Muscle layer of duodenum (tissue), 2 donors: ENCODE measurements around the gene KCNJ5.

Source experiments
- H3K27ac ChIP-seq: one replicate; pipeline ENCODE4 v1.7.0; 2013; ENCODE audit warnings: mild to moderate bottlenecking, low read length
- H3K27me3 ChIP-seq: one replicate; pipeline ENCODE4 v1.7.0; 2013; ENCODE audit warnings: low read depth, mild to moderate bottlenecking, control low read depth, low read length
- H3K36me3 ChIP-seq, 2 donors: one replicate each; pipeline ENCODE4 v1.7.0; 2013; ENCODE audit warnings: low read length in 2 of 2, control low read depth in 1 of 2, mild to moderate bottlenecking in 1 of 2; ENCODE audit not compliant: insufficient read depth in 2 of 2, control insufficient read depth in 1 of 2
- H3K4me1 ChIP-seq, 2 donors: one replicate each; pipeline ENCODE4 v1.7.0; 2013; ENCODE audit warnings: low read length in 2 of 2, mild to moderate bottlenecking in 2 of 2, control low read depth in 1 of 2, moderate library complexity in 1 of 2; ENCODE audit not compliant: insufficient read depth in 2 of 2, control insufficient read depth in 1 of 2
- H3K4me3 ChIP-seq, 2 donors: one replicate each; pipeline ENCODE4 v1.7.0; 2013; ENCODE audit warnings: low read length in 2 of 2, low read depth in 1 of 2, mild to moderate bottlenecking in 1 of 2
- H3K9me3 ChIP-seq, 2 donors: one replicate each; pipeline ENCODE4 v1.7.0; 2013; ENCODE audit warnings: low read length in 2 of 2, control low read depth in 1 of 2, mild to moderate bottlenecking in 1 of 2; ENCODE audit not compliant: control insufficient read depth in 1 of 2
- donor health status: healthy.

Gene KCNJ5

DNA sequence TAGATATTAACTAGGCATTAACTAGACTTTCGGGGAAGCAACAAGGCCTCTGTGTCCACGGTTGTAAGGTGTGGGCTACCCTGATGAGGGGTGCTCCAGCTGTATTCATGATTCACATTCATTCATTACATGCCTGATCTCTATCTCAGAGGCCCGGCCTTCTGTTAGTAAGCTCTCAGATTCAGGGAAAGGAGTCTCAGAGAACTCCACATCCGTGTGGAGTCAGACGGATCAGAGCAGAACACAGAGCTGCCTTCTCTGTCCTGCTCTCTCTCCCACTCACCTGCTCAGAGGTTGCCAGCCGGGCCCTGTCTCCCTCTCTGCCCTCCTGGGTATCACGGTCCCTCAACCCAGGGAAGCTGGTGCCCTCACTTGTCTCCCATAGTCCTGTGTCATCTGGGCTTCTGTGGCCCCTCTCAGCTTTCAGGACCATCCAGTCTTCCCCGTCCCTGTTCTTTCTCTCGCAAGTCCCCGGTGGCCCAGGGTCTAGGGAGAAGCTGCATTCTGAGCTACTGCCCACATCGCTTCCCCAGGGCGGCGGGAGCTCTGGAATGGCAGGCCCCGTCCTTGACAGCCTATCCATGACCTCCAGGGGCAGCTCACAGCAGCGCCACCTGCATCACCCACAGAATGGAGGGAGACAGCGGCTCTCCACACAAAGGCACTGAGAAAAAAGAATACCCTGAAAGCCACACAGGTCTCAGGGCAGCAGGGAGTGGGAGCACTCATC lies 47.2 kb downstream of the KCNJ5 start:
- Histone ChIP-seq H3K36me3 (no peaks in the 10 kb centered on the region), H3K9me3 (no peaks in the 10 kb centered on the region), H3K27ac (no peak overlapping the region), H3K4me1 (no peaks in the 10 kb centered on the region), H3K27me3 (no peaks in the 10 kb centered on the region), H3K4me3 (no peak overlapping the region)

DNA sequence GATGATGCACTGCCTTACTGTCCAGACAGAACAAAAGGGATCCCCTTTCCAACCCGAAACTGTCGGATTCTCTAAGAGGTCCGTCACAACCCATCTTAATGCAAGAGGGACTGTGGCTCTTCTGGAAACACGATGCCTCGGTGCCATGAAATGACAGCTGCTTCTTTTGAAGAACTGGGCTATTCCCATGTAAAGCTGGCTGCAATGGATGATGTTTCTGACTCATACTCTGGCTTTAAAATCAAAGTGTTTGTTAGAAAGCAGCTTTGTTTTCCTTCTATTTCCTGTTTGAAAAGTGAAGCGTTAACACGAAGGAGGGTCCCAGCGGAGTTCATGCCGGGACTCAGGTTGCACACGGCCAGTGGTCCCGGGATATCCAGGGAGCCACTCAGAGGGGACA lies 48.4 kb downstream of the KCNJ5 start:
- Histone ChIP-seq H3K27ac (no peak overlapping the region), H3K9me3 (no peaks in the 10 kb centered on the region), H3K27me3 (no peaks in the 10 kb centered on the region), H3K4me3 (no peak overlapping the region), H3K36me3 (no peaks in the 10 kb centered on the region), H3K4me1 (no peaks in the 10 kb centered on the region)

GRCh38 chr11:128940156-128940555 lies 49.0 kb downstream of the KCNJ5 start:
- Histone ChIP-seq H3K36me3 (no peaks in the 10 kb centered on the region), H3K4me1 (no peaks in the 10 kb centered on the region), H3K27me3 (no peaks in the 10 kb centered on the region), H3K27ac (no peak overlapping the region), H3K4me3 (no peak overlapping the region), H3K9me3 (no peaks in the 10 kb centered on the region)

DNA sequence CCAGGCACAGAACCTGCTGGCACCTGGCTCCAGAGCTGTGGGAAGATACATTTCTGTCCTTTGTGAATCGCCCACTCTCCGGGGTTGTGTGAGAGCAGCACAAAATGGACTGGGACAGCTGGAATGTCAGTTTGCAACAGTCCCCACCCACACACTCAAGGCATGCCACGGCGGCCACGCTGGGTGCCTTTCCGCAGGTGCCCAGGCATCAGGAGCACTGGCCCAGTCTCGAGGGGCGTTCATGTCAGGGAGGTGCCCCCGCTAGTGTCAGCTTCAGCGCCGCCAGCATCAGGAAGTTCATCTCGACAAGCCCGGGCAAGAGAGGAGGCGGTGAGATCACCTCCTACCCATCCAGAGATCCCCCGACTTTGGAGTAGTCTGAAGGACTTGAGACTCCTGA lies 49.4 kb downstream of the KCNJ5 start:
- Histone ChIP-seq H3K36me3 (no peaks in the 10 kb centered on the region), H3K27me3 (no peaks in the 10 kb centered on the region), H3K9me3 (no peaks in the 10 kb centered on the region), H3K4me3 (no peak overlapping the region), H3K4me1 (no peaks in the 10 kb centered on the region), H3K27ac (no peak overlapping the region)

DNA sequence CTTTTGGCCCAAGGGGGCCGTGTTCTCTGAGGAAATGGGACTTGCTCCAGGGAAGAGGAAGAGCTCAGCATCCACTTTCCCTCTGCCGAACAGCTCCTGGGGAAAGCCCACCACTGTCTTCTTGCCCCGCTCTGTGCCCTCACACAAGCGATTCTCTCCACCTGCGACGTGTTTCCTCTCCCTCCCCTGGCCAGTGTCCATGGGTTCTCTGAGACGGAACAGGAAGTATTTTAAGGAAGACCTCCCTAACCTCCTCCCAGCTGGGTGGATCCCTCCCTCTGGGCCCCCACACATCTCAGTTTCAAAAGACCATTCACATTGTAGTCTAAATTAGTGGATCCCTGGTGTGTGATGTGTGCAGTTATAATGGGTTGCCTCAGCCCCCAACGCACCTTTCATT lies 50.0 kb downstream of the KCNJ5 start:
- H3K27ac ChIP-seq, result no peak overlapping the region
- no peaks in the 10 kb centered on the region for H3K36me3 ChIP-seq
- no peaks in the 10 kb centered on the region for H3K9me3 ChIP-seq
- H3K27me3 ChIP-seq, result no peaks in the 10 kb centered on the region
- no peaks in the 10 kb centered on the region for H3K4me1 ChIP-seq
- no peak overlapping the region for H3K4me3 ChIP-seq

- H3K27me3 ChIP-seq, result no peaks in the 10 kb centered on the region
- H3K4me1 ChIP-seq, result no peaks in the 10 kb centered on the region
- H3K4me3 ChIP-seq, result no peak overlapping the region
- H3K36me3 ChIP-seq, result no peaks in the 10 kb centered on the region
- no peak overlapping the region for H3K27ac ChIP-seq
- H3K9me3 ChIP-seq, result no peaks in the 10 kb centered on the region
These were observed 50.6 kb downstream of the KCNJ5 start for GRCh38 chr11:128941573-128942271.

GRCh38 chr11:128942272-128942612 lies 51.1 kb downstream of the KCNJ5 start:
- no peak overlapping the region for H3K4me3 ChIP-seq
- no peaks in the 10 kb centered on the region for H3K27me3 ChIP-seq
- no peaks in the 10 kb centered on the region for H3K36me3 ChIP-seq
- H3K4me1 ChIP-seq, result no peaks in the 10 kb centered on the region
- H3K27ac ChIP-seq, result no peak overlapping the region
- H3K9me3 ChIP-seq, result no peaks in the 10 kb centered on the region

- H3K27ac ChIP-seq, result no peak within 1 kb of the TSS
- no peaks in the 10 kb centered on the region for H3K27me3 ChIP-seq
- no peaks in the 10 kb centered on the region for H3K9me3 ChIP-seq
- no peaks in the 10 kb centered on the region for H3K4me1 ChIP-seq
- H3K36me3 ChIP-seq, result no peaks in the 10 kb centered on the region
- no peak within 1 kb of the TSS for H3K4me3 ChIP-seq
These were observed 51.8 kb downstream of the KCNJ5 start, which contains the start of gene TP53AIP1 for GRCh38 chr11:128942817-128943427. Gene TP53AIP1, minus strand, starts transcription at chr11:128942871. Its CDS starts 5,053 bp downstream, at chr11:128937818.

DNA sequence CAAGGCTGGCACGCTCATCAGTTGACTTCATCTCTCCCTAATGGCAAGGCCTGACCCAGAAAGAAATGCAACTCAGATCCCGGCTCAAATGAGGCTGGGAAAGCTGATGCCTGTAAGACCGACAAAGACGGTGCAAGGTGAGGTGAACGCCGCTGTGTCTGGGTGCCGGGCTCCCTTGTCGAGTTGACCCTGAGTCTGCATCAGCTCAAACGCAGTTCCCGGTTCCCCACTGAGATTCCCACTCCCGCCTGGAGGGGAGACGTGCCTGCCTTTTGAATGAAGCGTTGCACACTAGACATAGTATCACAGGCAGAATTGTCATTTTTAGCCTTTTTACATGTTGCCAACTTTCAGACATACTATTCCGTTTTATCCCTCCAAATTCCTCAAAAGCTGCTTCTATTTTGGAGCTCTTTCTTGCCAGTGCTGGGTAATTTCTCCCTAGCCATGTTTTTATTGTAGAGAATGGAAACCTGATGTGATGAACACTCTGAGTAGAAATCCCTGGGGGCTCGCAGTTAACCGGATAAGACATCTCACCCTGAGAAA lies 52.3 kb downstream of the KCNJ5 start:
- Histone ChIP-seq H3K9me3 (no peaks in the 10 kb centered on the region), H3K4me1 (no peaks in the 10 kb centered on the region), H3K36me3 (no peaks in the 10 kb centered on the region), H3K27me3 (no peaks in the 10 kb centered on the region), H3K27ac (no peak overlapping the region), H3K4me3 (no peak overlapping the region)

- no peaks in the 10 kb centered on the region for H3K27me3 ChIP-seq
- no peaks in the 10 kb centered on the region for H3K4me1 ChIP-seq
- H3K27ac ChIP-seq, result no peak overlapping the region
- no peaks in the 10 kb centered on the region for H3K9me3 ChIP-seq
- no peak overlapping the region for H3K4me3 ChIP-seq
- H3K36me3 ChIP-seq, result no peaks in the 10 kb centered on the region
These were observed 55.5 kb downstream of the KCNJ5 start for GRCh38 chr11:128946648-128947047.

DNA sequence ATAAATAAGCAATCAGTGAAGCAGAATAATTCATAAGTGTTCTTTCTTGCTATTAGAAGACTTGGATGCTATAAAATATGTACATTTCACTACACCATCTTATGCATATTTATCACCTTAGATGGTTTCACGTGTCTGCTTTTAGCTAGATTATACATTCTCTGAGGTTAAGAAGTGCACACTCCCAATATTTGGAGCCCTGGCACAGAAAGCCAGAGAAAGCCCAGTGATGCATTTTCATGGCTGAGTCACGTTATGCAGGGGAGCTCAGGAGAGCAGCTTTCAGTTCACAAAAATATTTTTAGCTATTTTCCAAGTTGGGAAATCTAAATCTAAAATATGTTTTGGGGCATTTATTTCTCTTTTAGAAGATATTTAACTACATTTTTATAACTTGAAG lies 56.6 kb downstream of the KCNJ5 start:
- Histone ChIP-seq H3K36me3 (no peaks in the 10 kb centered on the region), H3K27me3 (no peaks in the 10 kb centered on the region), H3K4me3 (no peak overlapping the region), H3K4me1 (no peaks in the 10 kb centered on the region), H3K9me3 (no peaks in the 10 kb centered on the region), H3K27ac (no peak overlapping the region)
